IPS DF 4.7 (cell line): ENCODE results near the gene CDC5L.
"Not testable (repeated sequence)": the region's sequence is repeated elsewhere in the genome, so short reads cannot be mapped to it uniquely, and the experiment has no call there.

Experiments
- DNase-seq: peaks from one replicate; pipeline ENCODE4 v3.0.0-alpha.2; 2013; ENCODE audit warnings: low spot score; ENCODE audit errors: extremely low read depth

CDC5L gene

GRCh38 chr6:44387346-44388134 is at the start of gene CDC5L:
Gene CDC5L (plus strand): TSS chr6:44387706. CDS start chr6:44387824, 118 bp downstream.
- peak; percentile 91 for DNase-seq

- DNase-seq, result no peak
These were observed 49.0 kb upstream of the CDC5L start for GRCh38 chr6:44338228-44339122.

GRCh38 chr6:44339301-44339700 is 48.2 kb upstream of the CDC5L start:
- DNase-seq, result no peak

DNA sequence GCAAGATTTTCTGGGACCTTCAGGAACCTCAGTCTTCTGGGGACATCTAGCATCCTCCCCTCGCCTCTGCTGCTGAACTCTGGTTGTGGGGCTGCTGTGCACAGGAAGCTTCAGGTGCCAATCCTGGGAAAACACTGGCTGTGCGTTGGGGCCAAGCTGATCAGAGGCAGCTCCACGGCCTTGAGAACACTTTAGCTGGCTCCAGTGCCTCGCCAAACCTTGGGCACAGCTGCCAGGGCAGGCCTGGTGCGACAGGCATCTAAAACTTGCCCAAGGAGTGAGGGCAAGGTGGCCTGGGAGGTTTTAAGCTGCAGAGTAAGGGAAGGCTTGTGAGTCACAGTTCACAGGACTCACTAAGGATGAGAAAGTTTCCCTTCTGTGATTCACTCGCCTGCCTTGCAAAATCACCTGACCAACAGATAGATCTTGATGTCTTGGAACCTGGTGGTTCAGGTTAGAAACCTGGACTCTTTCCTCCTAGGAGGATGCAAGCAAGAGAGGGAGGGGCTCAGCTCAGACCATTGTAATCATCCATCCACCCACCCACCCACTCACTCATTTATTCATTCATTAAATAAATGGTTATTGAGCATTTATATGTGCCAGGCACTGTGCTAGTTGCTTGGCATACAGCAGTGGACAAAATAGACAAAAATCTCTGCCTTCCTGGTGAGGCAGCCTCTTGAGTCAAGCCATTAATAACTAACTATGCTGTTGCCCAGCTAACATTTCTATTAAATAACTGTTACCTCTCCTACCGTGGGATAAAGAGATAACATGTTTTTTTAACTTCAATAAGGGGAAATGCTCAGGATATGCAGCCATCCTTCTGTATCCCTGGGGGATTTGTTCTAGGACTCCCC is 47.5 kb upstream of the CDC5L start:
- no peak for DNase-seq

DNA sequence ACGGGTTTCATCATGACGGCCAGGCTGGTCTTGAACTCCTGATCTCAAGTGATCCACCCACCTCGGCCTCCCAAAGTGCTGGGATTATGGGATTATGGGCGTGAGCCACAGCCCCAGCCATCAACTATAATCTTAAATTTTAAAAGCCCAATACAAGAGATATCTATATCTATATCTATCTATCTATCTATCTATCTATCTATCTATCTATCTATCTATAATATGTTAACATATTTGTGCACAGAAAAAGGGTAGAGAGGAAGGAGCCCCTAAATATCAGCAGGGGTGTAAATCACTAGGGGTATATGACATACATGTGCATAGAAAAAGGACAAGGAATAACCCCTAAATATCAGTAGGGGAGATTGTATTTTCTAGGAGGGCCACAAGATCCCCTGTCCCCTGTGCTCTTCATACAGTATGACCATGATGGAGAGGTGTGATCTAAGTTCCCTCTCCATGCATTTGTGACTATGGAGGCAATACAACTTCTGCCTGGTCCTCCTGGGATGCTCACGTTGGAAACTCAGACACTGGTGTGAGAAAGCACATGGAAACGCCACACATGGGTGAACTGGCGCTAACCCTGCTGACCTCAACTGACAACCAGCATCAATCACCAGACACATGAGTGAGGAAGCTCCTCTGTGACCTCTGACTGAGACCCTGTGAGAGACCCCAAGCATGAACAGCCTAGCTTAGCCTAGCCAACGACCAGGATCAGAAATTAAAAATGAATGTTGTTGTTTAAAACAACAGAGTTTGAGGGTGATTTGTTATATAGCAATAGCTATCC is 46.2 kb upstream of the CDC5L start:
- no peak for DNase-seq

- DNase-seq, result no peak
These were observed 45.5 kb upstream of the CDC5L start for GRCh38 chr6:44342052-44342451.

GRCh38 chr6:44342489-44342888 is 45.0 kb upstream of the CDC5L start, which contains the start of gene SPATS1:
Gene SPATS1 (plus strand): TSS chr6:44342650. CDS start chr6:44343096, 446 bp downstream.
- DNase-seq, result no peak

DNA sequence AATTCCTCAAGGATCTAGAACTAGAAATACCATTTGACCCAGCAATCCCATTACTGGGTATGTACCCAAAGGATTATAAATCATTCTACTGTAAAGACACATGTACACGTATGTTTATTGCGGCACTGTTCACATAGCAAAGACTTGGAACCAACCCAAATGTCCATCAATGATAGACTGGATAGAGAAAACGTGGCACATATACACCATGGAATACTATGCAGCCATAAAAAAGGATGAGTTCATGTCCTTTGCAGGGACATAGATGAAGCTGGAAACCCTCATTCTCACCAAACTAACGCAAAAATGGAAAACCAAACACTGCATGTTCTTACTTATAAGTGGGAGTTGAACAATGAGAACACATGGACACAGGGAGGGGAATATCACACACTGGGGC is 40.7 kb upstream of the CDC5L start:
- DNase-seq, result not testable (repeated sequence)

DNA sequence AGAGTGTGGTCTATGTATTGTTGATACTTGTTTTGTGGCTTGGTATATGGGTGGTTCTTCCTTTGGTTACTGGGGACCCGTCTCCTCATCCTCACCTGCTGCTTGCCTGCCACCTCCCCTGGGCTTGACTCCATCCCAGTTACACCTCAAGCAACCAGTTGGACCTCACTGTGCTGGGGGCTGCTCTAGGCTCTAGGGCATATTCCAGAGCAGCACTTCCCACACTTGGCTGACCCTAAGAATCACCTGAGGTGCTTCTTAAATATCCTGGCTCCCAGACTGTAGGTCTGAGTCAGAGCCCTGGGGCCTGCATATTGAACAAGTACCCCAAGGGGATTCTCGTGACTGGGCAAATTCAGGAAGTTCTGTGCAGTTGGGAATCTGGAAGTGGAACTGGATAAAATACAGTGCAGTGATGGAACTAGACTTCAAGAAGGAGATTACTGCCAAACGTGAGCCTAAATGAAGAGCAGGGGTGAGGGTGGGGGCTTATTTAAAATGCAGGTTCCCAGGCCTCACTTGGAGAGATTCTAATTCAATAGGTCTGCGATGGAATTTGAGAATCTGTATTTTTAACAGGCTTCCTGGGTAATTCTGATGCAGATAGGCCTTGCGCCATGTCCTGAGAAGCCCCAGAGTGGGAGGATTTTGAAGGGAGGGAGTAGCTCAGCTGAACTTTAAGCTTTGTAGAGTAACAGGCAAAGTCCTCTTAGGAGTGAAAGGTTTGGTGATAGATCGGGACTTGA is 37.4 kb upstream of the CDC5L start:
- no peak for DNase-seq

GRCh38 chr6:44350650-44350994 is 36.9 kb upstream of the CDC5L start:
- not testable (repeated sequence) for DNase-seq

- DNase-seq, result no peak
These were observed 35.2 kb upstream of the CDC5L start for GRCh38 chr6:44352259-44352658.

DNA sequence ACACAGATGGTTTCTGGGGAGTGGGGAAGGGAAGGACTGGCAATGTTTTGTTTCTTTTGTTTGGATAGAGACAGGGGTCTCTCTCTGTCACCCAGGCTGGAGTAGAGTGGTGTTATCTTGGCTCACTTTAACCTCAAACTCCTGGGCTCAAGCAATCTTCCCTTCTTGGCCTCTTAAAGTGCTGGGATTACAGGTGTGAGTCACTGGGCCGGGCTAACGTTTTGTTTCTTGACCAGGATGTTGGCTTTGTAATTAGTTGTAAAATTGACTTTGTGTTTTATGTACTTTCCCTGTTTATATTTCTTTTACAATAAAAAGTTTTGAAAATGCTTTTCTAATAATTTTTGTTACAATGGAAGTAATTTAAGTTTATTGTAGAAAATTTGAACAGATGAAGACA is 34.2 kb upstream of the CDC5L start:
- DNase-seq, result no peak

DNA sequence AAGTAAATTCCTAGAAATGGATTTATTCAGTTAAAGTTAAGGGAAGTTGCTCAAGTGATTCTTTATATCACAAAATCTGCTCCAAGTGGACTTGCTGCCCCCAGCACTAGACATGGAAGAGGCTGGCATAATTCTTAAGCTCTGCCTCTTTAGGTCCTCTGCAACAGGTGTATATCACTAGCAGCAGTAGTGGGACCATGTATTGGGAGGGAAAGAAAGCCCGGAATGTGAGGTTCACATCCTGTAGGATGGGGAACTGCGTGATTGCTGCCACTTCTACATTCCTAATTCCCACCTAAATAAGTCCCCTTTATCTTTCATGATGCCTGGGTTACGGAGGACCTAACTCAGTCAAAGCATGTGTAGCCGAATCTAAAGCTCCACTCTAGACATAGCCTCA is 31.9 kb upstream of the CDC5L start:
- DNase-seq, result no peak

DNA sequence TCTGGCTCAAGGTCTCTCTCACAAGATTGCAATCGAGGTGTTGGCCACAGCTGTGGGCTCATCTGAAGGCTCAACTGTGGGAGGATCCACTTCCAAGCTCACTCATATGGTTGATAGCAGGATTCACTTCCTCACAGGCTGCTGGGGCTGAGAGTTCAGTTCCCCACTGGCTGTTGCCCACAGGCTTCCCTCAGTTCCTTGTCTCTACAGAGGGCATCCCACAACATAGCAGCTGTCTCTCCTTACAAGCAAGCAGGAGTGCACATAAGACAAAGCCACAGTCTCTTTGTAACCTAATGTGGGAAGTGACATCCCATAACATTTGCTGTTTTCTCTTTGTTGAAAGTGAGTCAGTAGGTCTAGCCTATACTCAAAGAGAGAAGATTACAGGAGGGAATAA is 31.0 kb upstream of the CDC5L start:
- no peak for DNase-seq

DNA sequence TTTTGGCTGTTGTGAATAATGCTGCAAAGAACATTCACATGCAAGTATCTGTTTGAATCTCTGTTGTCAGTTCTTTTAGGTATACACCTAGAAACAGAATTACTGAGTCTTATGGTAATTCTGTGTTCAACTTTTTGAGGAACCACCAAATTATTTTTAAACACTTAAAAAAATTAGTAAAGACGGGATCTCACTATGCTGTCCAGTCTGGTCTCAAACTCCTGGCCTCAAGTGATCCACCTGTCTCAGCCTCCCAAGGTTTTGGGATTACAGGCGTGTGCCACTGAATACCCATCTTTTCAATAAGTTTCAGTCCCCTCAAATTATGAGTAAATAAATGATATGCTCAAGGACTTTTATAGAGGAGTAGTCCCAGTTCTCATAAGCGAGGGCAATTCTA is 27.5 kb upstream of the CDC5L start:
- no peak for DNase-seq

DNA sequence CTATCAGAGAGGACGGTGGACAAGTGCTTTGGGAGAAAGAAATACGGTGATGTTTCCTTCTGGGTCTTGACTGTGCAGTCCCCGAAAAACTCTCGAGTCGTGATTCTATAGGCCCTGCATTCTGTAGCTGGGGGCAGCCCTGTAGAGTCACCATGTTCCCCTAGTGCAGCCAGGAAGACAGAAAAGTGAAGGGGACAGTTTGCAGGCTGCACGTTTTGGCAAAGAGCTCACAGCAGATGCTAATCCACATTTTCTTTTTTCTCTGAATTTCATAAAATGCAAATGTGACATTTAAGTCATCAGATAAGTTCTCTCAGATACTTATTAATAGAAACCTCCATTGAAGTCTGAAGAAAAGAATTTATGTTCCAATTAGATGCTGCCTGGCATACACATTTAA is 25.6 kb upstream of the CDC5L start:
- DNase-seq, result no peak

- no peak for DNase-seq
These were observed 24.1 kb upstream of the CDC5L start for GRCh38 chr6:44363377-44363926.

- DNase-seq, result no peak
These were observed 20.7 kb upstream of the CDC5L start for GRCh38 chr6:44366781-44367180.

GRCh38 chr6:44367681-44368080 is 19.8 kb upstream of the CDC5L start:
- no peak for DNase-seq

GRCh38 chr6:44373051-44373450 is 14.5 kb upstream of the CDC5L start:
- no peak for DNase-seq
